Effector memory CD8-positive, alpha-beta T cell (primary cell): ENCODE measurements around the gene ADAMTS14.
"Not testable (repeated sequence)": the region's sequence is repeated elsewhere in the genome, so short reads cannot be mapped to it uniquely, and the experiment has no call there.

Experiments
- ATAC-seq: fragments of 150-1000 bp; cut with Tn5 transposase; replicated peaks from 2 replicates; pipeline ENCODE4 v1.10.0; 2021; ENCODE audit warnings: mild to moderate bottlenecking, moderate library complexity
- DNase-seq, 3 experiments: peaks; one replicate each; pipeline ENCODE4 v3.0.0; 2021
- H3K27ac Mint-ChIP-seq, 2 donors: one replicate each; pipeline ENCODE4 v1.8.0; 2022; ENCODE audit warnings: mild to moderate bottlenecking in 2 of 2, mixed read lengths in 2 of 2, moderate library complexity in 2 of 2
- H3K27me3 Mint-ChIP-seq, 2 donors: one replicate each; pipeline ENCODE4 v1.8.0; 2022; ENCODE audit warnings: mixed read lengths in 2 of 2
- H3K36me3 Mint-ChIP-seq: one replicate; pipeline ENCODE4 v1.8.0; 2022; ENCODE audit warnings: mild to moderate bottlenecking, moderate library complexity, mixed read lengths; ENCODE audit not compliant: insufficient read depth
- H3K4me1 Mint-ChIP-seq, 2 donors: one replicate each; pipeline ENCODE4 v1.8.0; 2022; ENCODE audit warnings: low read depth in 2 of 2, mixed read lengths in 2 of 2
- H3K4me3 Mint-ChIP-seq, 2 donors: one replicate each; pipeline ENCODE4 v1.8.0; 2022; ENCODE audit warnings: mild to moderate bottlenecking in 2 of 2, mixed read lengths in 2 of 2, moderate library complexity in 2 of 2
- H3K9me3 Mint-ChIP-seq, 2 donors: one replicate each; pipeline ENCODE4 v1.8.0; 2022; ENCODE audit warnings: mixed read lengths in 2 of 2

The ADAMTS14 gene

DNA sequence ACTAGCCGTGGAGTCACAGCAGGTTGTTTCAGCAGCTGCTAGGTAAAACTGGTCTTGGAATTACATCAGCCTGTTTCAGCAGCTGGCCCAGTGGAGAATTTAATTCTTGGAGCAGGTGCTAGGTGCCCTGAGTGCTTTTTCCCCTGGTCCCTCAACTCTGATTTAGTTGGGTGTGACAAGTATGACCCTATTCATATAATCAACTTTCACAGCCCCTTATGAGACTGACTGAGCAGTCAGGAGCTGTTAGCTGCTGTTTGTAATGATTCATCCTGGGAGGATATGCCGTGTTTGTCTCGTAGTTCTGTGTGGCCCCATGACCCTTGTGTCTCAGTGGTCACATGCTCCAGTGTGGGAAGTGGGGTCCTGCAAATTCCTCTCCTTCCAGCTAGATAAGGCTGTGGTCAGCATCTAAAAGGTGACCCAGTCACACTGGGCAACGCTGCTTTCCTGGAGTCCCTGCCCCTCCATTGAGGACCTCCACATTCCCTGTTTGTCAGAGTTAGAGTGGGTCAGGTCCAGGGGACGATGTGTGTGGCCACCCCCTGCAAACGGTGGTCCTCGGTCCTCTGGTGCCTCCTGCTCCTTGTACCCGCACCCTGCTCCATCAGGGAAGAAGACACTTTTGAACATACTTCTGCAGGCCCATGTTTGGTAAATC lies 84.5 kb downstream of the ADAMTS14 start:
- Mint-ChIP-seq H3K4me3 (no peak overlapping the region), H3K9me3 (no peaks in the 10 kb centered on the region), H3K27ac (no peak overlapping the region), H3K27me3 (no peaks in the 10 kb centered on the region), H3K4me1 (peaks cover 8 to 11% of the 10 kb centered on the region in 2 donors), H3K36me3 (no peaks in the 10 kb centered on the region)
- DNase-seq (no peak), ATAC-seq (no peak)

DNA sequence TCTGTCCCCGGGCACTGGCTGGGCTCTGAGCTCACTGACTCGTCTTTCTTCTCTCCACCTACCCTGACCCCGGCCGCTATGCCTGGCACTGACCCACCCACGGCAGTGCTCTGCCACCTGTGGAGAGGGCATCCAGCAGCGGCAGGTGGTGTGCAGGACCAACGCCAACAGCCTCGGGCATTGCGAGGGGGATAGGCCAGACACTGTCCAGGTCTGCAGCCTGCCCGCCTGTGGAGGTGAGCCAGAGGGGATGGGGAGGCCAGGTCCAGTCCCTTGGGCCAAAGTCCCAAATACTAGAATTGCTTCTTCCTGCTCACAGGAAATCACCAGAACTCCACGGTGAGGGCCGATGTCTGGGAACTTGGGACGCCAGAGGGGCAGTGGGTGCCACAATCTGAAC lies 85.5 kb downstream of the ADAMTS14 start:
- DNase-seq: no peak
- Mint-ChIP-seq H3K4me3 (no peak overlapping the region), H3K27me3 (no peaks in the 10 kb centered on the region), H3K27ac (no peak overlapping the region), H3K9me3 (no peaks in the 10 kb centered on the region), H3K4me1 (peaks cover 8 to 10% of the 10 kb centered on the region in 2 donors), H3K36me3 (no peaks in the 10 kb centered on the region)
- ATAC-seq: no peak

DNA sequence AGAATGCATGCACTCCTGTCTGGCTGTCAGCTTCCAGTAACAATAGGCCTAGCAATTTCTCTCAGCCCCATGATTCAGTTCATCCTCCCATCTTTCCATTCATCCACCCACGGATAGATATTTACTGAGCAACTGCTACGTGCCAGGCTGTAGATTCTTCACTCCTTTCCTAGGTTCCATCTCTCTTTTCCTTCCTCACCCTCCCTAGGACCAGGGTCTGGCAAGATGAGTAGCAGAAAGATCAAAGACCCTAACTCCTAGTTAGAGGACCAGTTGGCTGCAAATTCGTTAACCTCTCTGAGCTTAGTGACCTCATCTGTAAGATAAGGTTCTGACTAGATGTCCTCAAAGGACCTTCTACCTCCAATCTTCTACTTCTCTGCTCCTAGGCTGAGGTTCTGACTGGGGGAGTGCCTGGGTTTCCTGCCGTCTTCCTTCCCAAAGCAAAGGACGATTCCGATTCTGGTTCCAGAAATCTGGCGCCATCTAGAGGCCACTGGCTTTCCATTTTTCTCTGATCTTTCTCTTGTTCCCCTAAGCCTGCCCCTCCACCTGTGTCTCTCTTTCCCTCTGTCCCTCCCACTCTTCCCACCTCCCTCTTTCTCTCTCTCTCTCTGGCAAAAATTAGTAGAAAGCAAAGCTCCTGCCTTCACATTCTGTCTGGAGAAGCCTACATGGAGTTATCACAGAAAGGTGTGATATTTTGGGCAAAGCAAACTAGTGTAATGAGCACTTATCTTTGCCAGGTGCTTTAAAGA lies 86.6 kb downstream of the ADAMTS14 start:
- no peaks in the 10 kb centered on the region for H3K9me3 Mint-ChIP-seq
- H3K27ac Mint-ChIP-seq: peak overlapping the region in 1 of 2 donors; percentile 14
- no peaks in the 10 kb centered on the region for H3K27me3 Mint-ChIP-seq
- H3K4me3 Mint-ChIP-seq: no peak overlapping the region
- peak; percentile 66 for ATAC-seq
- peak; percentile 60 to 69 (median 68) for DNase-seq
- no peaks in the 10 kb centered on the region for H3K36me3 Mint-ChIP-seq
- H3K4me1 Mint-ChIP-seq: peaks cover 7 to 8% of the 10 kb centered on the region in 2 donors

DNA sequence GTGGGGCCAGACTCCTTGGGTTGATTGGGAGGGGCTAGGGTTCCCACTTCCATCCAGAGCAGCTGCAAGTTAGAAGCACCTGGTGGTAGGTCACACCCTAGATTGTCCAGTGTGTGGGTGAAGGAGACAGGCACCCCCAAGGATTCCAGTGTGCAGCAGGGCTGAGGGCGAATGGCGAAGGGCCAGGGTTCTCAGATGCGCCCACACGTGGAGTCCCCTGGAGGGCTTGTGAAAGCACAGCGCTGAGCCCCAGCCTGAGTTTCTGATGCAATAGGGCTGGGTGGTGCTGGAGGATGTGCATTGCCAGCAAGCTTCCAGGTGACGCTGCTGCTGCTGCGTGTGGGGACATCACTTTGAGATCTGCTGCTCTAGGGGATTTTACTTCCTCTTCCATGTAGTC lies 87.5 kb downstream of the ADAMTS14 start:
- Mint-ChIP-seq H3K27me3 (no peaks in the 10 kb centered on the region), H3K27ac (no peak overlapping the region), H3K4me3 (no peak overlapping the region), H3K36me3 (no peaks in the 10 kb centered on the region), H3K9me3 (no peaks in the 10 kb centered on the region), H3K4me1 (peaks cover 7 to 8% of the 10 kb centered on the region in 2 donors)
- no peak for ATAC-seq
- no peak for DNase-seq

DNA sequence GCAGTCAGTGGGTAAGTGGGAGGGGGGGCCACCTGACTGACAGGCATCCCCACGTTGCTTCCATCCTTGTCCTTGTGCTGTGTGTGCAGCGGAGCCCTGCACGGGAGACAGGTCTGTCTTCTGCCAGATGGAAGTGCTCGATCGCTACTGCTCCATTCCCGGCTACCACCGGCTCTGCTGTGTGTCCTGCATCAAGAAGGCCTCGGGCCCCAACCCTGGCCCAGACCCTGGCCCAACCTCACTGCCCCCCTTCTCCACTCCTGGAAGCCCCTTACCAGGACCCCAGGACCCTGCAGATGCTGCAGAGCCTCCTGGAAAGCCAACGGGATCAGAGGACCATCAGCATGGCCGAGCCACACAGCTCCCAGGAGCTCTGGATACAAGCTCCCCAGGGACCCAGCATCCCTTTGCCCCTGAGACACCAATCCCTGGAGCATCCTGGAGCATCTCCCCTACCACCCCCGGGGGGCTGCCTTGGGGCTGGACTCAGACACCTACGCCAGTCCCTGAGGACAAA lies 88.0 kb downstream of the ADAMTS14 start:
- no peaks in the 10 kb centered on the region for H3K9me3 Mint-ChIP-seq
- peaks cover 7 to 8% of the 10 kb centered on the region in 2 donors for H3K4me1 Mint-ChIP-seq
- no peak overlapping the region for H3K27ac Mint-ChIP-seq
- ATAC-seq (no peak), DNase-seq (no peak)
- no peaks in the 10 kb centered on the region for H3K36me3 Mint-ChIP-seq
- no peaks in the 10 kb centered on the region for H3K27me3 Mint-ChIP-seq
- no peak overlapping the region for H3K4me3 Mint-ChIP-seq

DNA sequence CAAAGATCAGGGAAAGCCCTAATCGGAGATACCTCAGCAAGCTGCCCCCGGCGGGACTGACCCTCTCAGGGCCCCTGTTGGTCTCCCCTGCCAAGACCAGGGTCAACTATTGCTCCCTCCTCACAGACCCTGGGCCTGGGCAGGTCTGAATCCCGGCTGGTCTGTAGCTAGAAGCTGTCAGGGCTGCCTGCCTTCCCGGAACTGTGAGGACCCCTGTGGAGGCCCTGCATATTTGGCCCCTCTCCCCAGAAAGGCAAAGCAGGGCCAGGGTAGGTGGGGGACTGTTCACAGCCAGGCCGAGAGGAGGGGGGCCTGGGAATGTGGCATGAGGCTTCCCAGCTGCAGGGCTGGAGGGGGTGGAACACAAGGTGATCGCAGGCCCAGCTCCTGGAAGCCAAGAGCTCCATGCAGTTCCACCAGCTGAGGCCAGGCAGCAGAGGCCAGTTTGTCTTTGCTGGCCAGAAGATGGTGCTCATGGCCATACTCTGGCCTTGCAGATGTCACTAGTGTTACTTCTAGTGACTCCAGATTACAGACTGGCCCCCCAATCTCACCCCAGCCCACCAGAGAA lies 88.8 kb downstream of the ADAMTS14 start:
- no peak overlapping the region for H3K4me3 Mint-ChIP-seq
- H3K9me3 Mint-ChIP-seq: no peaks in the 10 kb centered on the region
- DNase-seq: no peak
- H3K27me3 Mint-ChIP-seq: no peaks in the 10 kb centered on the region
- H3K27ac Mint-ChIP-seq: no peak overlapping the region
- peaks cover 7 to 8% of the 10 kb centered on the region in 2 donors for H3K4me1 Mint-ChIP-seq
- ATAC-seq: no peak
- H3K36me3 Mint-ChIP-seq: no peaks in the 10 kb centered on the region

DNA sequence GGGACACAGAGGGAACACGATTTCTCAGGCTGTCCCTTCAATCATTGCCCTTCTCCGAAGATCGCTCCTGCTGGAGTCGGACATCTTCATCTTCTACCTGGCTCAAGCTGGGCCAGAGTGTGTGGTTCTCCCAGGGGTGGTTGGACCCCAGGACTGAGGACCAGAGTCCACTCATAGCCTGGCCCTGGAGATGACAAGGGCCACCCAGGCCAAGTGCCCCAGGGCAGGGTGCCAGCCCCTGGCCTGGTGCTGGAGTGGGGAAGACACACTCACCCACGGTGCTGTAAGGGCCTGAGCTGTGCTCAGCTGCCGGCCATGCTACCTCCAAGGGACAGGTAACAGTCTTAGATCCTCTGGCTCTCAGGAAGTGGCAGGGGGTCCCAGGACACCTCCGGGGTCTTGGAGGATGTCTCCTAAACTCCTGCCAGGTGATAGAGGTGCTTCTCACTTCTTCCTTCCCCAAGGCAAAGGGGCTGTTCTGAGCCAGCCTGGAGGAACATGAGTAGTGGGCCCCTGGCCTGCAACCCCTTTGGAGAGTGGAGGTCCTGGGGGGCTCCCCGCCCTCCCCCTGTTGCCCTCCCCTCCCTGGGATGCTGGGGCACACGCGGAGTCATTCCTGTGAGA lies 89.5 kb downstream of the ADAMTS14 start:
- H3K4me1 Mint-ChIP-seq: peaks cover 7 to 8% of the 10 kb centered on the region in 2 donors
- no peak overlapping the region for H3K27ac Mint-ChIP-seq
- no peak overlapping the region for H3K4me3 Mint-ChIP-seq
- H3K27me3 Mint-ChIP-seq: no peaks in the 10 kb centered on the region
- ATAC-seq (no peak), DNase-seq (no peak)
- H3K9me3 Mint-ChIP-seq: no peaks in the 10 kb centered on the region
- no peaks in the 10 kb centered on the region for H3K36me3 Mint-ChIP-seq

DNA sequence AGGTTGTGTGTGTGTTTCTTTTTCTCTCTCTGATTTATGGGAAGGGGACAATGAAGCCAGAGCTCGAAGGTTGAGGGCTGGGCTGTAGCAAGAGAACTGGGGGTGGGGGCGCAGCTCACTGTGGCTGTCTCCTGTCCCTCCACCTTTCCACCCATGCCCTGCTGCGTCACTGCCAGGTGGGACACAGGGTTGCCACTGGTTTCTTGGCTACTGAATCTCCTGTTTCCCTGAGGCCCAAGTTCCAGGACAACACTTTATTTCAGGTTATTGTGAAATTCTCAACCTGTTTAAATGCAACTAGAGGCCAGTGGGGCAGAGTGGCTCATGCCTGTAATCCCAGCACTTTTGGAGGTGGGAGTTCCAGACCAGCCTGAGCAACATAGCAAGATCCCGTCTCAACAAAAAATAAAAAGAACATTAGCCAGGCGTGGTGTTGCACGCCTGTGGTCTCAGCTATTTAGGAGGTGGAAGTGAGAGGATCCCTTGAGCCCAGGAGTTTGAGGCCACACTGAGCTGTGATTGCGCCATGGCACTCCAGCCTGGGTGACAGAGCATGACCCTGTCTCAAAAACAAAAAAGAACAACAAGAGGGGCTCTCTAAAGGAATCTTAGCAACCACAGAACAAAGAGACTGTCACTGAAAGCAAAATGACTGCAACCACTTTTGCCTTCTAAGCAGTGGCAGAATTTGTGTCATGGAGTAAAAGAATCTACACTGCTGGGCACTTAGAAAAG lies 90.3 kb downstream of the ADAMTS14 start:
- H3K36me3 Mint-ChIP-seq: no peaks in the 10 kb centered on the region
- DNase-seq: no peak
- ATAC-seq: no peak
- H3K4me3 Mint-ChIP-seq: no peak overlapping the region
- H3K27ac Mint-ChIP-seq: no peak overlapping the region
- H3K4me1 Mint-ChIP-seq: peaks cover 8 to 9% of the 10 kb centered on the region in 2 donors
- no peaks in the 10 kb centered on the region for H3K27me3 Mint-ChIP-seq
- no peaks in the 10 kb centered on the region for H3K9me3 Mint-ChIP-seq

DNA sequence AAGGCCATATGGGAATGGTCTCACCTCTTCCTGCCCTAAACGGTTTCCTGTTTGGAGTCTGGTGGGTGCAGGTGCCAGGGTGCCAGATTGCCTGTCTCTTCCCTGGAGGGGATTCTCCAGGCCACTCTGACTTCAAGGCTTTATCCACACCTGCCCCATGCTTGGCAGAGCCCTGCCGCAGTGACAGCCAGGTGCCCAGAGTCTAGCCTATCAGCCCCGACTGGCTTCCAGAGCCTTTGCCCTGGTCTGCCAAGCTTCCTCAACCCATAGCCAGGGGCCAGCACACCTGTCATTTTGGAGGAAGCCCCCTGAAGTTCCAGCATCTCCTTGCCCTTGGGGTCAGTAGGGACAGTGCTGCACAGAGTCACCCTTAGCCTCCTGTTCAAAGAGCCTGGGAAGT lies 91.3 kb downstream of the ADAMTS14 start:
- no peak for ATAC-seq
- Mint-ChIP-seq H3K27me3 (no peaks in the 10 kb centered on the region), H3K9me3 (no peaks in the 10 kb centered on the region), H3K4me1 (peaks cover 8% of the 10 kb centered on the region in 2 donors), H3K27ac (no peak overlapping the region), H3K36me3 (no peaks in the 10 kb centered on the region), H3K4me3 (no peak overlapping the region)
- no peak for DNase-seq

DNA sequence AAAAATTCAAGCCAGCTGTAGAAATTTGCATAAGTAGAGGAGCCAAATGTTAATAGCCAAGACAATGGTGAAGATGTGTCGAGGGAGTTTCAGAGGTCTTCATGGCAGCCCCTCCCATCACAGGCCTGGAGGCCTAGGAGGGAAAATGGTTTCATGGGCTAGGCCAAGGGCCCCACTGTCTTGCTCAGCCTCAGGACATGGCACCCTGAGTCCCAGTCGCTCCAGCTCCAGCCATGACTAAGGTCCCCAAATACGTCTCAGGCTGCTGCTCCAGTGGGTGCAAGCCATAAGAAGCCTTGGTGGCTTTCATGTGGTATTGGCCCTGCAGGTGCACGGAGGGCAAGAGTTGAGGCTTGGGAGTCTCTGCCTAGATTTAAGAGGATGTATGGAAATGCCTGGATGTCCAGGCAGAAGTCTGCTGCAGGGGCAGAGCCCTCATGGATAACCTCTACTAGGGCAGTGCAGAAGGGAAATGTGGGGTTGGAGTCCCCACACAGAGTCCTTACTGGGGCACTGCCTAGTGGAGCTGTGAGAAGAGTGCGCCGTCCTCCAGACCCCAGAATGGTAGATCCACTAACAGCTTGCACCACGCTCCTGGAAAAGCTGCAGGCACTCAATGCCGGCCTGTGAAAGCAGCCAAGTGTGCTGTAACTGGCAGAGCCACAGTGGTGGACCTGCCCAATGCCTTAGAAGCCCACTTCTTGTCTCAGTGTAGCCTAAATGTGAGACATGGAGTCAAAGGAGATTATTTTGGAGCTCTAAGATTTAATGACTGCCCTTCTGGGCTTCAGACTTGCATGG lies 93.7 kb downstream of the ADAMTS14 start:
- ATAC-seq (no peak), DNase-seq (no peak)
- no peaks in the 10 kb centered on the region for H3K9me3 Mint-ChIP-seq
- H3K4me3 Mint-ChIP-seq: no peak overlapping the region
- H3K27me3 Mint-ChIP-seq: no peaks in the 10 kb centered on the region
- peaks cover 0 to 1% of the 10 kb centered on the region in 2 donors for H3K4me1 Mint-ChIP-seq
- no peaks in the 10 kb centered on the region for H3K36me3 Mint-ChIP-seq
- H3K27ac Mint-ChIP-seq: no peak overlapping the region

DNA sequence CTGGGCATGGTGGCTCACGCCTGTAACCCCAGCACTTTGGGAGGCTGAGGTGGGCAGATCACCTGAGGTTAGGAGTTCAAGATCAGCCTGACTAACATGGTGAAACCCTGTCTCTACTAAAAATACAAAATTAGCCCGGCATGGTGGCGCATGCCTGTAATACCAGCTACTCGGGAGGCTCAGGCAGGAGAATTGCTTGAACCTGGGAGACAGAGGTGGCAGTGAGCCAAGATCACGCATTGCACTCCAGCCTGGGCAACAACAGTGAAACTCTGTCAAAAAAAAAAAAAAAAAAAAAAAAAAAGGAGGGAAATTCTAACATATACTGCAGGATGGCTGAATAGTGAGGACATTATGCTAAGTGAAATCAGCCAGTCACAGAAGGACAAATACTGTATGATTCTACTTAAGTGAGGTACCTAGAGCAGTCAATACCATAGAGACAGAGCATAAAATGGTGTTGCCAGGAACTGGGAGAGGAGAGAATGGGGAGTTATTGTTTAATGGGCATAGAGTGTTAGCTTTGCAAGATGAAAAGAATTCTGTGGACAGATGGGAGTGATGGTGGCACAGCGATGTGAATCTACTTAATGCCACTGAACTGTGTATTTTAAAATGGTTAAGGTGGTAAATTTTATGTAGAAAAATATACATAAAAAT lies 95.8 kb downstream of the ADAMTS14 start:
- not testable (repeated sequence) for H3K27ac Mint-ChIP-seq, H3K4me3 Mint-ChIP-seq, ATAC-seq, H3K9me3 Mint-ChIP-seq, DNase-seq, H3K36me3 Mint-ChIP-seq, H3K27me3 Mint-ChIP-seq, H3K4me1 Mint-ChIP-seq

DNA sequence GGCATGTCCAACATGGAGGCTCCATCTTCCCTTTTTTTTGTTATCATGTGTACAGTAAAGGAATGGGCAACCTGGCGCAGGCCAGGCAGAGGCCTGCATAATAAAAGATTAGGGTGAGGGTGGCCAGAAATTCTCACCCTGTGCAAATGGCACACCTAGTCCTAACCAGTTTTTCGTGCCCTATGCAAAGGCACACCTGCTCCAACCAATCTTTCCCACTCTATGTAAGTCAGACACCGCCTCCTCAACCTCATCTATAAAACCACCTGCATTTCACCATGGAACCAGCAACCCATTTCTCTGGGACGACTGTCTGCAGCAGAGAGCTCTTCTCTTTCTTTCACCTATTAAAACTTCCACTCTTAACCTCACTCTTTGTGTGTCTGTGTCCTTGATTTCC lies 96.8 kb downstream of the ADAMTS14 start:
- Mint-ChIP-seq H3K4me3 (no peak overlapping the region), H3K9me3 (no peaks in the 10 kb centered on the region)
- ATAC-seq: no peak

More for the DNA sequence above, 96.8 kb downstream of the ADAMTS14 start:
- Mint-ChIP-seq H3K27me3 (no peaks in the 10 kb centered on the region), H3K36me3 (no peaks in the 10 kb centered on the region), H3K4me1 (peaks cover 0 to 1% of the 10 kb centered on the region in 2 donors), H3K27ac (no peak overlapping the region)
- no peak for DNase-seq
